ENCODE results near the gene CELSR1.

The CELSR1 gene

DNA sequence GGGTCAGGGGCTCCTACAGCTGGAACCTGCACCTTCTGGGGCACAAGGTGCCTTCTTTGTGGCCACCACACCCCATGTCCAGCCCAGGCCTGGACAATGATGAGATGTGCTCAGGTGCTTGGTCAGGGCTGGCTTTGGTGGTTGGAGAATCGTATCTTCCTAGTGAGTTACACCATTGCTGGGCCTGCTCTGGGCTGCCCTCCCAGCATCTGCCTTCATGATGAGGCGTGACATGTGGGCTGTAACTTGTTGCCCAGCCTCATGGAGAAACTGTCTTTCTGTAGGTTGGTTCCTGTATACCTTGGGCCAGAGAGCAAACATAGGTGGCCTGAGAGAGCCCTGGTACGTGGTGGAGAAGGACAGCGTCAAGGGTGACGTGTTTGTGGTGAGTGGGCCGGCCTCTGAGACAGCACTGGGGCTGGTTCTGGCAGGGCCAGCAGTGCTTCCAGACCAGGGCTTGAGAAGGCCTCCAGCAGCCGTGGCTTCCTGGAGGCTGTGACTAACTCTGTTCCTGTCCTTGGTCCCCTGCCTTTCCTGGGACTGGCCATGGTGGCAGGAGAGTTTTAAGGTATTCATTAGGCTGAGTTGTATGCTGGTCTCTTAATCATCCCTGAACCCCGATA, 183.8 kb downstream of the CELSR1 start:
- Histone ChIP-seq H3K9me3 (ENCODE audit: insufficient read depth, low read length) (no peaks in the 10 kb centered on the region), H3K79me2 (ENCODE audit: low read length) (peaks cover 5% of the 10 kb centered on the region; the same call in 1 of the 2 replicates), H3K27ac (ENCODE audit: low read length) (no peak overlapping the region), H4K20me1 (ENCODE audit: insufficient read depth, low read length) (peaks cover 4% of the 10 kb centered on the region), H3K9ac (ENCODE audit: low read length) (no peak overlapping the region), H3K36me3 (replicated peaks; ENCODE audit: low read depth, low read length) (peaks cover 61% of the 10 kb centered on the region), H3K4me3 (ENCODE audit: low read length) (no peak overlapping the region), H3K4me1 (ENCODE audit: low read length) (peaks cover 10% of the 10 kb centered on the region), H3K27me3 (ENCODE audit: low read depth, low read length) (no peaks in the 10 kb centered on the region), H3K4me2 (ENCODE audit: low read length) (no peak overlapping the region), H2AFZ (ENCODE audit: low read depth, low read length) (no peak overlapping the region)
- TF ChIP-seq EZH2phosphoT487 (IDR thresholded peaks at IDR 0.05; ENCODE audit: low read depth) = no peak
- TF ChIP-seq, protein P1, sequence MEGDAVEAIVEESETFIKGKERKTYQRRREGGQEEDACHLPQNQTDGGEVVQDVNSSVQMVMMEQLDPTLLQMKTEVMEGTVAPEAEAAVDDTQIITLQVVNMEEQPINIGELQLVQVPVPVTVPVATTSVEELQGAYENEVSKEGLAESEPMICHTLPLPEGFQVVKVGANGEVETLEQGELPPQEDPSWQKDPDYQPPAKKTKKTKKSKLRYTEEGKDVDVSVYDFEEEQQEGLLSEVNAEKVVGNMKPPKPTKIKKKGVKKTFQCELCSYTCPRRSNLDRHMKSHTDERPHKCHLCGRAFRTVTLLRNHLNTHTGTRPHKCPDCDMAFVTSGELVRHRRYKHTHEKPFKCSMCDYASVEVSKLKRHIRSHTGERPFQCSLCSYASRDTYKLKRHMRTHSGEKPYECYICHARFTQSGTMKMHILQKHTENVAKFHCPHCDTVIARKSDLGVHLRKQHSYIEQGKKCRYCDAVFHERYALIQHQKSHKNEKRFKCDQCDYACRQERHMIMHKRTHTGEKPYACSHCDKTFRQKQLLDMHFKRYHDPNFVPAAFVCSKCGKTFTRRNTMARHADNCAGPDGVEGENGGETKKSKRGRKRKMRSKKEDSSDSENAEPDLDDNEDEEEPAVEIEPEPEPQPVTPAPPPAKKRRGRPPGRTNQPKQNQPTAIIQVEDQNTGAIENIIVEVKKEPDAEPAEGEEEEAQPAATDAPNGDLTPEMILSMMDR (IDR thresholded peaks at IDR 0.05; ENCODE audit: low read depth, low read length) = no peak

GRCh38 chr22:46352691-46353386, 184.6 kb downstream of the CELSR1 start:
- H3K9ac ChIP-seq (ENCODE audit: low read length) = no peak overlapping the region
- no peak overlapping the region for H3K4me2 ChIP-seq (ENCODE audit: low read length)
- peaks cover 5% of the 10 kb centered on the region; the same call in 1 of the 2 replicates for H3K79me2 ChIP-seq (ENCODE audit: low read length)
- H3K9me3 ChIP-seq (ENCODE audit: insufficient read depth, low read length) = no peaks in the 10 kb centered on the region
- TF ChIP-seq EZH2phosphoT487 (IDR thresholded peaks at IDR 0.05; ENCODE audit: low read depth) = no peak
- TF ChIP-seq, protein P1 (IDR thresholded peaks at IDR 0.05; ENCODE audit: low read depth, low read length) = no peak
- H3K4me1 ChIP-seq (ENCODE audit: low read length) = peaks cover 10% of the 10 kb centered on the region
- H2AFZ ChIP-seq (ENCODE audit: low read depth, low read length) = no peak overlapping the region
- no peak overlapping the region for H3K4me3 ChIP-seq (ENCODE audit: low read length)
- H3K27ac ChIP-seq (ENCODE audit: low read length) = no peak overlapping the region
- H4K20me1 ChIP-seq (ENCODE audit: insufficient read depth, low read length) = peaks cover 4% of the 10 kb centered on the region
- peaks cover 68% of the 10 kb centered on the region for H3K36me3 ChIP-seq (replicated peaks; ENCODE audit: low read depth, low read length)
- H3K27me3 ChIP-seq (ENCODE audit: low read depth, low read length) = no peaks in the 10 kb centered on the region

GRCh38 chr22:46352276-46352675, 185.1 kb downstream of the CELSR1 start:
- H3K27ac ChIP-seq (ENCODE audit: low read length) = no peak overlapping the region
- TF ChIP-seq, protein P1 (IDR thresholded peaks at IDR 0.05; ENCODE audit: low read depth, low read length) = no peak
- no peak for TF ChIP-seq EZH2phosphoT487 (IDR thresholded peaks at IDR 0.05; ENCODE audit: low read depth)
- peaks cover 4% of the 10 kb centered on the region for H4K20me1 ChIP-seq (ENCODE audit: insufficient read depth, low read length)

DNA sequence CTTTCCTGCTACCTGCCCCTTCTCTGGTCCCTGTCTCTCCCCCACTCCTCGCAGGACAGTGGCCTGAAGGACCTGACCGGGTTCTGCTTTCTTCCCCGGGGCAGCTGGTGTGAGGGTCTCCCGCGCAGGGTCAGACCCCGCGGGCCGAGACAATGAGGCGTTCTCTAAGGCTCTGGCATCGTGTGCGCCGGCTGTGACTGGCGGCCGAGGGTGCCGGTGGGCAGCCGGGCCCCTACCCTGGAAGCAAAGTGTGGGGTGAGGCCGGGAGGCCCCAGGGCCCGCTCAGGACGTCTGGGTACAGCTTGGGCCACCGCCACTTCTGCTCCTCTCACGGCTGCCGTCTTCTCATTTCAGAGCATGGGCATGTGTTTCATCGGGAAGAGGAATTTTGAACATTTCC, 185.7 kb downstream of the CELSR1 start:
- no peak overlapping the region for H3K9ac ChIP-seq (ENCODE audit: low read length)
- H3K27me3 ChIP-seq (ENCODE audit: low read depth, low read length) = no peaks in the 10 kb centered on the region
- peaks cover 74% of the 10 kb centered on the region for H3K36me3 ChIP-seq (replicated peaks; ENCODE audit: low read depth, low read length)
- H2AFZ ChIP-seq (ENCODE audit: low read depth, low read length) = no peak overlapping the region
- no peak overlapping the region for H3K4me3 ChIP-seq (ENCODE audit: low read length)
- H3K4me2 ChIP-seq (ENCODE audit: low read length) = no peak overlapping the region
- H3K27ac ChIP-seq (ENCODE audit: low read length) = no peak overlapping the region
- peaks cover 10% of the 10 kb centered on the region for H3K4me1 ChIP-seq (ENCODE audit: low read length)
- TF ChIP-seq, protein P1 (IDR thresholded peaks at IDR 0.05; ENCODE audit: low read depth, low read length) = no peak
- TF ChIP-seq EZH2phosphoT487 (IDR thresholded peaks at IDR 0.05; ENCODE audit: low read depth) = no peak
- peaks cover 4% of the 10 kb centered on the region for H4K20me1 ChIP-seq (ENCODE audit: insufficient read depth, low read length)
- peaks cover 5% of the 10 kb centered on the region; the same call in 1 of the 2 replicates for H3K79me2 ChIP-seq (ENCODE audit: low read length)
- H3K9me3 ChIP-seq (ENCODE audit: insufficient read depth, low read length) = no peaks in the 10 kb centered on the region

More at GRCh38 chr22:46352276-46352675, 185.1 kb downstream of the CELSR1 start:
- Histone ChIP-seq H3K79me2 (ENCODE audit: low read length) (peaks cover 5% of the 10 kb centered on the region; the same call in 1 of the 2 replicates), H3K36me3 (replicated peaks; ENCODE audit: low read depth, low read length) (peaks cover 73% of the 10 kb centered on the region), H3K4me1 (ENCODE audit: low read length) (peaks cover 10% of the 10 kb centered on the region), H3K4me2 (ENCODE audit: low read length) (no peak overlapping the region), H3K9ac (ENCODE audit: low read length) (no peak overlapping the region), H3K27me3 (ENCODE audit: low read depth, low read length) (no peaks in the 10 kb centered on the region), H2AFZ (ENCODE audit: low read depth, low read length) (no peak overlapping the region), H3K4me3 (ENCODE audit: low read length) (no peak overlapping the region), H3K9me3 (ENCODE audit: insufficient read depth, low read length) (no peaks in the 10 kb centered on the region)

Data from OCI-LY3 (cell line).